B cell (primary cell): Measurements from ENCODE around the gene PCDHGC3.

ENCODE experiments used
- EZH2 ChIP-seq: IDR thresholded peaks from 2 replicates; pipeline ENCODE4 v1.6.1; 2012; ENCODE audit warnings: borderline replicate concordance, low read depth, mild to moderate bottlenecking, moderate library complexity, low read length; ENCODE audit not compliant: insufficient read depth, poor library complexity, severe bottlenecking
- TF ChIP-seq, protein P1 (sequence below): fragments of 200-600 bp; IDR thresholded peaks from one replicate; pipeline ENCODE4 v1.8.0; 2022; ENCODE audit warnings: antibody characterized with exemption, mild to moderate bottlenecking

DNA sequence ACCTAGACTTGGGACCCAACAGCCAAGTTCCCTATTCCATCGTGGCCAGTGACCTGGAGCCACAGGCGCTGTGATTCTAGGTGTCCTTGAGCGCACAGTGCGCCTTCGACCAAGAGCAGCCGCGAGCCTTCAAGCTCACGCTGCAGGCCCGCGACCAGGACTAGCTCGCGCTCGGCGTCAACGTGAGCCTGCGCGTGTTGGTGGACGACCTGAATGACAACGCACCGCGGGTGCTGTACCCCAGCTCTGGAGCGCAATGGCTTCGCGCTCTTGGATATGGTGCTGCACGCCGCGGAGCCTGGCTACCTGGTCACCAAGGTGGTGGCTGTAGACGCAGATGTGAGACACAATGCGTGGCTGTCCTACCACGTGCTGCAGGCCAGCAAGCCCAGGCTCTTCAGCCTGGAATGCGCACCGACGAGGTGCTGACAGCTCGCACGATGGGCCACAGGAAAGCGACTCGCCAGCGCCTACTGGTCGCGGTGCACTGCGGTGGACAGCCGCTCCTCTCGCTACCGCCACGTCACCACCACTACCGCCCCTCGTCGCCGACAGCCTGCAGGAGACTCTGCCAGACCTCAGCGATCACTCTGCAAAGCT is 34.1 kb upstream of the PCDHGC3 start:
- TF ChIP-seq, protein P1, sequence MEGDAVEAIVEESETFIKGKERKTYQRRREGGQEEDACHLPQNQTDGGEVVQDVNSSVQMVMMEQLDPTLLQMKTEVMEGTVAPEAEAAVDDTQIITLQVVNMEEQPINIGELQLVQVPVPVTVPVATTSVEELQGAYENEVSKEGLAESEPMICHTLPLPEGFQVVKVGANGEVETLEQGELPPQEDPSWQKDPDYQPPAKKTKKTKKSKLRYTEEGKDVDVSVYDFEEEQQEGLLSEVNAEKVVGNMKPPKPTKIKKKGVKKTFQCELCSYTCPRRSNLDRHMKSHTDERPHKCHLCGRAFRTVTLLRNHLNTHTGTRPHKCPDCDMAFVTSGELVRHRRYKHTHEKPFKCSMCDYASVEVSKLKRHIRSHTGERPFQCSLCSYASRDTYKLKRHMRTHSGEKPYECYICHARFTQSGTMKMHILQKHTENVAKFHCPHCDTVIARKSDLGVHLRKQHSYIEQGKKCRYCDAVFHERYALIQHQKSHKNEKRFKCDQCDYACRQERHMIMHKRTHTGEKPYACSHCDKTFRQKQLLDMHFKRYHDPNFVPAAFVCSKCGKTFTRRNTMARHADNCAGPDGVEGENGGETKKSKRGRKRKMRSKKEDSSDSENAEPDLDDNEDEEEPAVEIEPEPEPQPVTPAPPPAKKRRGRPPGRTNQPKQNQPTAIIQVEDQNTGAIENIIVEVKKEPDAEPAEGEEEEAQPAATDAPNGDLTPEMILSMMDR = no peak
- TF ChIP-seq EZH2 = no peak
